ENCODE results near the gene NGF. TPM values are rescaled to one million over a fixed set of nuclear protein-coding genes. Genes with fewer than 3 reads are reported as not detected.

NGF gene
- total and polyA plus RNA-seq, 2 of the 8 experiments (the other 6 are each of a cell fraction or from before 2014, with no cell fraction given): 1.6 TPM; not detected in 1

GRCh38 chr1:115324649-115325420, 13.2 kb downstream of the NGF start (continued):
- TF ChIP-seq CHD7 (IDR thresholded peaks at IDR 0.05; ENCODE audit: insufficient replicate concordance, low read length) (no peak), CBX5 (IDR thresholded peaks at IDR 0.05; ENCODE audit: low read depth, low read length) (no peak)

All from H1 (cell line).